Duodenal mucosa (tissue), 2 donors: ENCODE data around the gene PTX3.

Source experiments
- H3K27ac ChIP-seq: one replicate; pipeline ENCODE4 v1.7.0; 2013; ENCODE audit warnings: low read depth, low read length
- H3K27me3 ChIP-seq, 2 donors: one replicate each; pipeline ENCODE4 v1.7.0; 2013; ENCODE audit warnings: low read length in 2 of 2, control low read depth in 1 of 2; ENCODE audit not compliant: insufficient read depth in 2 of 2, control insufficient read depth in 1 of 2
- H3K36me3 ChIP-seq, 2 donors: one replicate each; pipeline ENCODE4 v1.7.0; 2013; ENCODE audit warnings: low read length in 2 of 2, control low read depth in 1 of 2; ENCODE audit not compliant: insufficient read depth in 2 of 2, control insufficient read depth in 1 of 2
- H3K4me1 ChIP-seq, 2 donors: one replicate each; pipeline ENCODE4 v1.7.0; 2013; ENCODE audit warnings: low read length in 2 of 2, control low read depth in 1 of 2; ENCODE audit not compliant: insufficient read depth in 2 of 2, control insufficient read depth in 1 of 2
- H3K4me3 ChIP-seq, 2 donors: one replicate each; pipeline ENCODE4 v1.7.0; 2013; ENCODE audit warnings: low read length in 2 of 2, low read depth in 1 of 2
- H3K9ac ChIP-seq, 2 donors: one replicate each; pipeline ENCODE4 v1.7.0; 2013; ENCODE audit warnings: low read length in 2 of 2, low read depth in 1 of 2
- H3K9me3 ChIP-seq, 2 donors: one replicate each; pipeline ENCODE4 v1.7.0; 2013; ENCODE audit warnings: low read length in 2 of 2, control low read depth in 1 of 2; ENCODE audit not compliant: control insufficient read depth in 1 of 2

Gene PTX3

DNA sequence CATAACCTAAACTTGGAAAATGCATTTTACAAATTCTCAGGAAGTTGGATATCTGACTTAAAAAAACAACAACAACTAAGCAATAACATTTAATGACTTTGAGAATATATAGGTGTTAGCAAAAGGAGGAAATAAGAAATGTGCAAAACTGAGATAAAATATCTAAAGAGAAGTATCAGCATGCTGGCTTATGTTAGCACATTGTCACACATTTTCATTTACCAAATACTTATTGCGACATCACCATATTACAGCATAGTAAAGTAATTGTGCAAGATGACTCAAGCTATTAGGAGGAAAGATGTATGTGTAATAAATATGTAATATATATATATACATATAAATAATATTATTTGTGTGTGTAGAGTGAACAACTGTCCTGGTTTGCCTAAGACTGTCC, 9.2 kb downstream of the PTX3 start:
- no peak overlapping the region for H3K27ac ChIP-seq
- no peaks in the 10 kb centered on the region for H3K9me3 ChIP-seq
- H3K9ac ChIP-seq = no peak overlapping the region
- H3K36me3 ChIP-seq = no peaks in the 10 kb centered on the region
- no peaks in the 10 kb centered on the region for H3K27me3 ChIP-seq
- H3K4me3 ChIP-seq = no peak overlapping the region
- H3K4me1 ChIP-seq = no peaks in the 10 kb centered on the region

DNA sequence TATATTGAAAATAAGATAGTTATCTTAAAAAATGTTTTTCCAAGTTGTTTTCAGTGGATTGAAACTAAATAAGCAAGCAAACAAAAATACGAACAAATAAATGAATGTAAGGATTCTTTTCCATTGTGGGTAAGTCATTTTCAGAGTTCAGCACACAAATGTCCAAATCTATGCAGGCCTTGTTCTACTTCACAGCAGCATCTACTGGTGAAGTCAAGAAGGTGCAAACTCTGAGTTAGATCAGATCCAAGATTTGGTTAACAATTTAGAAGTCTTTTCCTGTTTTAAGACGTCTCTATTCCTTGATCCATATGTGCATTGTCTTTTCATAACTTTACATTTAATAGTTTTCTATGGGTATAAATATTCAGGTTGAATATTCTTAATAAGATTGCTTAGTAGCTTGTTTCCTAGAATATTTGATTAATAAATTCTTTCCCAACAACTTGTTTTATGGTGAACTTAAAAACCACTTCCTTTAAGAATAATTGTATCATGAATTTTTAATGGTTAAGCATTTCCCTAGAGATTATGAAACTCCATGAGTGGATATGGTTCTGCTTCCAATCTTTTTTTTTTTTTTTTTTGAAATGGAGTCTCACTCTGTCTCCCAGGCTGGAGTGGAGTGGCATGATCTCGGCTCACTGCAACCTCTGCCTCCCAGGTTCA, 10.5 kb downstream of the PTX3 start:
- no peaks in the 10 kb centered on the region for H3K9me3 ChIP-seq
- H3K4me3 ChIP-seq = no peak overlapping the region
- no peaks in the 10 kb centered on the region for H3K36me3 ChIP-seq
- H3K4me1 ChIP-seq = no peaks in the 10 kb centered on the region
- no peak overlapping the region for H3K27ac ChIP-seq
- no peaks in the 10 kb centered on the region for H3K27me3 ChIP-seq
- H3K9ac ChIP-seq = no peak overlapping the region

DNA sequence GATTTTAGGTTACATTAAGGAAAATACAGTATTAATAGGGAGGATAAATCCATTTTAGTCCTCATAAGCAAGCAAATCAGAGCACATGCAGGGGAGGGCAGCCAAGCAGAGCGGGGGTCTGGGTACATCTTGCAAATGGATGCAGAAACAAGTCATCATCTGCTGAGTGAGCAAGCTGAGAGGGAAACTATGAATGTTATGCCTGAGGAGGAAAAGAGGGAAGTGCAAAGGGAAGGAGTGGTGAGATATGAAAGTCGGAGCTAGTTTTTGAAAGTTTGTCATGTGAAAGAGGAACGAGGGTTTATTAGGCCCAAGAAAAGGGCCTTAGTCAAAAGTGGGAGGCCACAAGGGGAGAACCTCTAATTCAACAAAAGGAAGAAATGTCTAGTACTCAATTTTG, 15.4 kb downstream of the PTX3 start:
- no peaks in the 10 kb centered on the region for H3K27me3 ChIP-seq
- H3K4me1 ChIP-seq = peaks cover 0 to 3% of the 10 kb centered on the region in 2 donors
- H3K4me3 ChIP-seq = no peak overlapping the region
- no peaks in the 10 kb centered on the region for H3K36me3 ChIP-seq
- H3K9ac ChIP-seq = no peak overlapping the region
- H3K27ac ChIP-seq = no peak overlapping the region
- H3K9me3 ChIP-seq = no peaks in the 10 kb centered on the region

GRCh38 chr3:157453824-157454223, 17.2 kb downstream of the PTX3 start:
- peaks cover 0 to 3% of the 10 kb centered on the region in 2 donors for H3K4me1 ChIP-seq
- H3K9me3 ChIP-seq = no peaks in the 10 kb centered on the region
- no peaks in the 10 kb centered on the region for H3K36me3 ChIP-seq
- H3K9ac ChIP-seq = no peak overlapping the region
- H3K27me3 ChIP-seq = no peaks in the 10 kb centered on the region
- no peak overlapping the region for H3K4me3 ChIP-seq
- no peak overlapping the region for H3K27ac ChIP-seq

GRCh38 chr3:157459706-157460105, 23.1 kb downstream of the PTX3 start:
- H3K4me3 ChIP-seq = no peak overlapping the region
- no peaks in the 10 kb centered on the region for H3K9me3 ChIP-seq
- H3K27me3 ChIP-seq = no peaks in the 10 kb centered on the region
- no peak overlapping the region for H3K9ac ChIP-seq
- H3K4me1 ChIP-seq = no peaks in the 10 kb centered on the region
- H3K27ac ChIP-seq = no peak overlapping the region
- H3K36me3 ChIP-seq = no peaks in the 10 kb centered on the region

DNA sequence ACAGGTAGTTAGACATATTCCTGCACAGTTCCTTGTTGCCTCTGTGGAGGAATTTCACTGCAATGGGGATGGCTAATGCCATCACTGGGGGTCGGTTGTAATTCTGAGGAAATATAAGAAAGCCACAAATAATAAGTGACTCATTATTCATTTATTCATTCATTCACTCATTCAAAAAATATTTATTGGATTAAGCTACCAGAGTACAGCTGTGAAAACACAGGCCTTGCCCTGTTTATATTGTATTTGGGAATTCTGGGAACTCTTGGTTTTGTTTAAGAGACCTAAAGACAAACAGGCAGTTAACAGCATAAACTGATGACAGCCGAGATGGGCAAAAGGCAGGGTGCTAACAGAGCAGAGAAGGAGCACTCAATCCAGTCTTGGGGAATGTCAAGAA, 23.6 kb downstream of the PTX3 start:
- H3K9ac ChIP-seq = no peak overlapping the region
- H3K27me3 ChIP-seq = no peaks in the 10 kb centered on the region
- H3K36me3 ChIP-seq = no peaks in the 10 kb centered on the region
- no peaks in the 10 kb centered on the region for H3K9me3 ChIP-seq
- H3K4me3 ChIP-seq = no peak overlapping the region
- H3K4me1 ChIP-seq = no peaks in the 10 kb centered on the region
- H3K27ac ChIP-seq = no peak overlapping the region

DNA sequence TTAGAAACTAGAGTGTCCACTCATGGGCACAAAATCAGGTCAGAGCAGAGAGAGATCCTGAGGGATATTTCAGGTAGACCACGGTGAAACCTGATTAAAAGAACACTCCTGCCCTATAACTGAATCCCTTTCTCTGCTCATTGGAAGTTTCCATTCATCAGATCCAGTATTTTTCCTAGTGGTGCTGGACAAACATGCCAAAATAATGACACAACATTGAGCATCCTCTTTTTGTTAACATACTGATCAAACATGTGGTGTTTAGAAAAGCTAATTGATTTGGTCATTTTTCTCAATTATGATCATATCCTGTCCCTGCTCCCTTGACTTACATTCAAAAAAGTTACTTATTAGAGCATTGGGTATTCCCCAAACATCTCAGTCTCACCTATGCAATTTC, 27.2 kb downstream of the PTX3 start:
- H3K27me3 ChIP-seq = no peaks in the 10 kb centered on the region
- no peak overlapping the region for H3K9ac ChIP-seq

DNA sequence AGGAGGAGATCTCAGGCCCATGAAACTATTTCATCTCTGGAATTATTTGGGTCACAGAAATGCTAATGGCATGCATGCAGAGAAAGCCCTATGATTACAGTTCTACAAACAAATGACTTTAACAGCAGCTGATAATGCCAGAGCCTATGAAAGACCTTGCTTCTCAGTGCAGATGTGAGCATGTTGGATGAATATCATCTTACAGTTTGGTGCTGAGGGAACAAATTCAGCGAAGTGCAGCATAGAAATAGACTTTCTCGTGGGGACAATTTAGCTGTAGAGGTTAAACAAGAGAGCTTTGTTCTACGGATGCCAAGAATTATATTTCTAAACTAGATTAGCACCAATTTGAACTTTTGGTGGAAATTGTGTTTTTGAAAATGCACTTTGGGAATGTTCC, 27.7 kb downstream of the PTX3 start:
- Histone ChIP-seq H3K4me3 (no peak overlapping the region), H3K9me3 (no peaks in the 10 kb centered on the region), H3K36me3 (no peaks in the 10 kb centered on the region), H3K27ac (no peak overlapping the region), H3K4me1 (no peaks in the 10 kb centered on the region), H3K27me3 (no peaks in the 10 kb centered on the region), H3K9ac (no peak overlapping the region)

More for the DNA sequence above, 27.2 kb downstream of the PTX3 start:
- Histone ChIP-seq H3K4me1 (no peaks in the 10 kb centered on the region), H3K9me3 (no peaks in the 10 kb centered on the region), H3K4me3 (no peak overlapping the region), H3K36me3 (no peaks in the 10 kb centered on the region), H3K27ac (no peak overlapping the region)

DNA sequence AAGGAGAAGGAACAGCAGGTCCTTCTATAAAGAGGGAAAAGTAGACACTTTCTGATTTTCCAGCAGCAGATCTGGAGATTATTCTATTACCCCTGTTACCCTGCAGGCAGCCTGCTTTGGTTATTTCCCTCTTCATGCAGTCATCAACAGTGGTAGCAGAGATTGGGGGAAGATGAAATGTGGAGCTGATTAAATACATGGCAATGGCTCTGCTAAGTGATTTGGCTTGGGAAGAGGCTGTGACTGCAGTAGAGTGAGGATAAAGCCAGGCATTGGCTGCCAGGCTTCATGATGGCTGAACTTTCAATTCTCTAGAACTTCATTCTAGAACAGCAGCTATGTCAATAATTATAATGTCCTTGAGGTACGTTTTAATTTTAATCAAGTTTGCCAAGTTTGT, 29.1 kb downstream of the PTX3 start:
- Histone ChIP-seq H3K27me3 (no peaks in the 10 kb centered on the region), H3K36me3 (no peaks in the 10 kb centered on the region), H3K4me3 (no peak overlapping the region), H3K9ac (no peak overlapping the region), H3K4me1 (no peaks in the 10 kb centered on the region), H3K9me3 (no peaks in the 10 kb centered on the region), H3K27ac (no peak overlapping the region)

- Histone ChIP-seq H3K27ac (no peak overlapping the region), H3K4me3 (no peak overlapping the region), H3K4me1 (no peaks in the 10 kb centered on the region), H3K9me3 (no peaks in the 10 kb centered on the region), H3K9ac (no peak overlapping the region), H3K27me3 (no peaks in the 10 kb centered on the region), H3K36me3 (no peaks in the 10 kb centered on the region)
Measured at GRCh38 chr3:157467200-157467599, 30.6 kb downstream of the PTX3 start.
